ENCODE measurements around the gene TRDN. TPM values are rescaled to one million over a fixed set of nuclear protein-coding genes. Genes with fewer than 3 reads are reported as not detected.

The TRDN gene
- total RNA-seq, 1 donor: not detected

- TF ChIP-seq CTCF (IDR thresholded peaks at IDR 0.05; ENCODE audit: extremely low read depth, low read depth, low read length): no peak
- Histone ChIP-seq H3K4me3 (ENCODE audit: insufficient read depth, low read length) (no peak overlapping the region), H3K36me3 (ENCODE audit: insufficient read depth, low read length) (no peaks in the 10 kb centered on the region), H3K79me2 (ENCODE audit: insufficient read depth, low read length) (no peaks in the 10 kb centered on the region), H2AFZ (ENCODE audit: low read length) (no peak overlapping the region), H4K20me1 (ENCODE audit: insufficient read depth, low read length) (no peaks in the 10 kb centered on the region), H3K27me3 (ENCODE audit: insufficient read depth, low read length) (no peaks in the 10 kb centered on the region), H3K4me2 (ENCODE audit: insufficient read depth, low read length) (no peak overlapping the region), H3K4me1 (ENCODE audit: insufficient read depth, low read length) (no peaks in the 10 kb centered on the region), H3K9me3 (ENCODE audit: low read depth, low read length) (no peaks in the 10 kb centered on the region), H3K27ac (ENCODE audit: low read depth, low read length) (no peak overlapping the region)
- DNase-seq (ENCODE audit: insufficient read length, low spot score, missing footprints): no peak
Observed at GRCh38 chr6:123352705-123353104, 284.0 kb downstream of the TRDN start.

GRCh38 chr6:123352279-123352678, 284.5 kb downstream of the TRDN start:
- Histone ChIP-seq H3K79me2 (ENCODE audit: insufficient read depth, low read length) (no peaks in the 10 kb centered on the region), H3K4me3 (ENCODE audit: insufficient read depth, low read length) (no peak overlapping the region), H3K4me2 (ENCODE audit: insufficient read depth, low read length) (no peak overlapping the region), H4K20me1 (ENCODE audit: insufficient read depth, low read length) (no peaks in the 10 kb centered on the region), H3K27me3 (ENCODE audit: insufficient read depth, low read length) (no peaks in the 10 kb centered on the region), H3K27ac (ENCODE audit: low read depth, low read length) (no peak overlapping the region), H3K36me3 (ENCODE audit: insufficient read depth, low read length) (no peaks in the 10 kb centered on the region), H3K9me3 (ENCODE audit: low read depth, low read length) (no peaks in the 10 kb centered on the region), H2AFZ (ENCODE audit: low read length) (no peak overlapping the region), H3K4me1 (ENCODE audit: insufficient read depth, low read length) (no peaks in the 10 kb centered on the region)
- no peak for TF ChIP-seq CTCF (IDR thresholded peaks at IDR 0.05; ENCODE audit: extremely low read depth, low read depth, low read length)
- DNase-seq (ENCODE audit: insufficient read length, low spot score, missing footprints): no peak

- TF ChIP-seq CTCF (IDR thresholded peaks at IDR 0.05; ENCODE audit: extremely low read depth, low read depth, low read length): no peak
- H3K79me2 ChIP-seq (ENCODE audit: insufficient read depth, low read length): no peaks in the 10 kb centered on the region
- no peaks in the 10 kb centered on the region for H4K20me1 ChIP-seq (ENCODE audit: insufficient read depth, low read length)
- H3K9me3 ChIP-seq (ENCODE audit: low read depth, low read length): no peaks in the 10 kb centered on the region
- no peaks in the 10 kb centered on the region for H3K27me3 ChIP-seq (ENCODE audit: insufficient read depth, low read length)
- H3K4me2 ChIP-seq (ENCODE audit: insufficient read depth, low read length): no peak overlapping the region
- H3K27ac ChIP-seq (ENCODE audit: low read depth, low read length): no peak overlapping the region
- H3K36me3 ChIP-seq (ENCODE audit: insufficient read depth, low read length): no peaks in the 10 kb centered on the region
- no peak overlapping the region for H3K4me3 ChIP-seq (ENCODE audit: insufficient read depth, low read length)
- no peak overlapping the region for H2AFZ ChIP-seq (ENCODE audit: low read length)
- DNase-seq (ENCODE audit: insufficient read length, low spot score, missing footprints): no peak
- H3K4me1 ChIP-seq (ENCODE audit: insufficient read depth, low read length): no peaks in the 10 kb centered on the region
Observed at GRCh38 chr6:123343836-123344235, 292.9 kb downstream of the TRDN start.

GRCh38 chr6:123338394-123338793, 298.4 kb downstream of the TRDN start:
- no peak for DNase-seq (ENCODE audit: insufficient read length, low spot score, missing footprints)
- H3K27ac ChIP-seq (ENCODE audit: low read depth, low read length): no peak overlapping the region
- no peaks in the 10 kb centered on the region for H3K79me2 ChIP-seq (ENCODE audit: insufficient read depth, low read length)
- H3K4me3 ChIP-seq (ENCODE audit: insufficient read depth, low read length): no peak overlapping the region
- no peaks in the 10 kb centered on the region for H3K36me3 ChIP-seq (ENCODE audit: insufficient read depth, low read length)
- TF ChIP-seq CTCF (IDR thresholded peaks at IDR 0.05; ENCODE audit: extremely low read depth, low read depth, low read length): no peak
- H3K9me3 ChIP-seq (ENCODE audit: low read depth, low read length): no peaks in the 10 kb centered on the region
- H3K4me1 ChIP-seq (ENCODE audit: insufficient read depth, low read length): no peaks in the 10 kb centered on the region
- no peak overlapping the region for H2AFZ ChIP-seq (ENCODE audit: low read length)
- no peaks in the 10 kb centered on the region for H3K27me3 ChIP-seq (ENCODE audit: insufficient read depth, low read length)
- no peaks in the 10 kb centered on the region for H4K20me1 ChIP-seq (ENCODE audit: insufficient read depth, low read length)
- H3K4me2 ChIP-seq (ENCODE audit: insufficient read depth, low read length): no peak overlapping the region
